GM12878 (cell line): Measurements from ENCODE around the gene UNC93B1. TPM values are rescaled to one million over a fixed set of nuclear protein-coding genes. Genes with fewer than 3 reads are reported as not detected.

Experiments used
- ATAC-seq: fragments of 200-7000 bp; cut with Tn5 transposase; 3 replicates; pipeline ENCODE4 v1.9.1; 2020; ENCODE audit warnings: mild to moderate bottlenecking, moderate library complexity
- BruUV-seq: library from RNA; stranded (reverse); fragments of 400-500 nt; replicated peaks from 2 replicates; lab custom pipeline; 2021; lab: Mats Ljungman, UMichigan
- CTCF ChIA-PET: fragments of 300-600 bp; sonication (Branson Sonifier 250); formaldehyde crosslinking; extraction: SDS; loops from one replicate; lab custom pipeline; 2021; ENCODE audit warnings: inconsistent platforms; lab: Yijun Ruan, JAX
- POLR2A ChIA-PET: fragments of 350-600 bp; formaldehyde crosslinking; extraction: SDS; loops from one replicate; lab custom pipeline; 2021; ENCODE audit warnings: inconsistent platforms; lab: Charles Lee
- RAD21 ChIA-PET: fragments of 300-600 bp; sonication (Branson Sonifier 250); formaldehyde crosslinking; loops from one replicate; lab custom pipeline; 2023; ENCODE audit warnings: antibody characterized with exemption; ENCODE audit not compliant: unreplicated experiment; lab: Charles Lee
- SMC1A ChIA-PET: fragments of 300-600 bp; sonication (Branson Sonifier 250); formaldehyde crosslinking; loops from one replicate; lab custom pipeline; 2023; ENCODE audit not compliant: unreplicated experiment, uncharacterized antibody; lab: Charles Lee
- DNase-seq: peaks from one replicate; pipeline ENCODE4 v3.0.0-alpha.2; 2011; ENCODE audit warnings: low read depth, low spot score
- FAIRE-seq: peaks from 3 replicates; lab custom pipeline; 2011; peaks lifted over from hg19 to GRCh38; lab: Jason Lieb, UNC
- H2AFZ ChIP-seq: 2 replicates; pipeline ENCODE4 v1.6.0; 2011; ENCODE audit warnings: low read depth, low read length, control low read depth; ENCODE audit not compliant: control insufficient read depth
- H3K27ac ChIP-seq: 2 replicates; pipeline ENCODE4 v1.5.1; 2011; ENCODE audit warnings: control low read depth; ENCODE audit not compliant: control insufficient read depth, insufficient read depth
- H3K27me3 ChIP-seq, 2 experiments: replicated peaks in 1 of 2; 2 replicates each; pipeline versions ENCODE4 v1.6.0 to v1.6.1; 2011; ENCODE audit warnings: low read length in 1 of 2; ENCODE audit not compliant: control insufficient read depth in 2 of 2, insufficient read depth in 2 of 2
- H3K36me3 ChIP-seq, 2 experiments: 2 replicates each; pipeline ENCODE4 v1.5.1; 2011; ENCODE audit warnings: low read length in 1 of 2; ENCODE audit not compliant: control insufficient read depth in 2 of 2, insufficient read depth in 2 of 2
- H3K4me1 ChIP-seq: 2 replicates; pipeline ENCODE4 v1.6.1; 2011; ENCODE audit warnings: mild to moderate bottlenecking, low read length, moderate library complexity, mixed read lengths; ENCODE audit not compliant: control insufficient read depth, insufficient read depth
- H3K4me2 ChIP-seq: 2 replicates; pipeline ENCODE4 v1.6.0; 2011; ENCODE audit warnings: control low read depth; ENCODE audit not compliant: control insufficient read depth, insufficient read depth
- H3K4me3 ChIP-seq: fragments of 200-600 bp; sonication (generic); 2 replicates; pipeline ENCODE4 v1.5.1; 2016
- H3K79me2 ChIP-seq: 2 replicates; pipeline ENCODE4 v1.6.0; 2011; ENCODE audit warnings: low read length; ENCODE audit not compliant: control insufficient read depth, insufficient read depth
- H3K9ac ChIP-seq: 2 replicates; pipeline ENCODE4 v1.8.0; 2011; ENCODE audit warnings: low read length, control low read depth, mixed read lengths; ENCODE audit not compliant: control insufficient read depth, insufficient read depth
- H3K9me3 ChIP-seq: replicated peaks from 3 replicates; pipeline ENCODE4 v1.5.1; 2011; ENCODE audit warnings: mild to moderate bottlenecking, low read length; ENCODE audit not compliant: control insufficient read depth, insufficient read depth
- H4K20me1 ChIP-seq: 2 replicates; pipeline ENCODE4 v1.6.0; 2011; ENCODE audit not compliant: control insufficient read depth, insufficient read depth
- ATF3 ChIP-seq: IDR thresholded peaks from 2 replicates; pipeline ENCODE4 v1.6.1; 2011; ENCODE audit warnings: low read depth, mild to moderate bottlenecking, low read length, moderate library complexity, borderline replicate concordance; ENCODE audit errors: extremely low read depth
- BACH1 ChIP-seq: fragments of 450-650 bp; IDR thresholded peaks from 2 replicates; pipeline ENCODE4 v1.6.1; 2017; ENCODE audit warnings: mild to moderate bottlenecking, borderline replicate concordance
- CBX5 ChIP-seq: sonication (generic); IDR thresholded peaks from 2 replicates; pipeline ENCODE4 v1.6.1; 2016; ENCODE audit warnings: low read depth, moderate library complexity, mild to moderate bottlenecking, inconsistent platforms
- CHD2 ChIP-seq: IDR thresholded peaks from 2 replicates; pipeline ENCODE4 v1.6.1; 2011; ENCODE audit warnings: low read depth, low read length, improper control_type of control experiment, borderline replicate concordance
- HDGF ChIP-seq: fragments of 450-650 bp; IDR thresholded peaks from 2 replicates; pipeline ENCODE4 v1.6.1; 2016; ENCODE audit warnings: antibody characterized with exemption
- MAX ChIP-seq: IDR thresholded peaks from 2 replicates; pipeline ENCODE4 v1.6.1; 2012; ENCODE audit warnings: low read depth, low read length, improper control_type of control experiment
- MTA3 ChIP-seq: IDR thresholded peaks from 2 replicates; pipeline ENCODE4 v1.6.1; 2012; ENCODE audit warnings: low read length, inconsistent platforms, borderline replicate concordance
- NR2F1 ChIP-seq: fragments of 450-650 bp; conservative IDR thresholded peaks from 2 replicates; pipeline ENCODE4 v1.6.1; 2017; ENCODE audit warnings: mild to moderate bottlenecking
- NRF1 ChIP-seq: conservative IDR thresholded peaks from 2 replicates; pipeline ENCODE4 v1.6.1; 2011; ENCODE audit warnings: mild to moderate bottlenecking, low read depth, low read length, improper control_type of control experiment
- POLR2A ChIP-seq: IDR thresholded peaks from 2 replicates; pipeline ENCODE4 v1.6.1; 2011; ENCODE audit warnings: low read depth, mild to moderate bottlenecking, low read length
- SMARCA5 ChIP-seq: fragments of 450-650 bp; IDR thresholded peaks from 2 replicates; pipeline ENCODE4 v1.6.1; 2017; ENCODE audit warnings: mild to moderate bottlenecking
- SREBF2 ChIP-seq: IDR thresholded peaks from 2 replicates; pipeline ENCODE4 v1.6.1; 2012; ENCODE audit warnings: mild to moderate bottlenecking, low read length
- SUPT20H ChIP-seq: IDR thresholded peaks from 2 replicates; pipeline ENCODE4 v1.6.1; 2011; ENCODE audit warnings: low read depth, mild to moderate bottlenecking, low read length, moderate library complexity, borderline replicate concordance; ENCODE audit not compliant: control insufficient read depth
- TCF12 ChIP-seq: IDR thresholded peaks from 2 replicates; pipeline ENCODE4 v1.6.1; 2011; ENCODE audit warnings: low read depth, mild to moderate bottlenecking, low read length
- WGBS: methylation state at CpG from one replicate; pipeline ENCODE4 v1.1.6; 2016; ENCODE audit warnings: low lambda C conversion rate; ENCODE audit not compliant: insufficient replicate concordance, insufficient coverage; ENCODE audit errors: missing lambda C conversion rate; 5-methylcytosine and 5-hydroxymethylcytosine counted together
- in situ Hi-C: fragments of 300-500 bp; cut with MboI; formaldehyde crosslinking; loops from 9 replicates; pipeline ENCODE4 v1.14.3; 2018; ENCODE audit warnings: mixed read lengths
- intact Hi-C: fragments of 100-400 bp; cut with micrococcal nuclease; formaldehyde crosslinking; loops from one replicate; pipeline ENCODE4 v1.14.2; 2022; ENCODE audit not compliant: unreplicated experiment
- polyA plus RNA-seq, 11 experiments: library from polyadenylated mRNA; depleted of rRNA in 4 of 11; unstranded in 6 of 11; stranded (reverse) in 5 of 11; fragments of >200 nt; fragmentation: Nextera tagmentation in 4 of 11; fragmentation: Illumina TruSeq in 1 of 11; extraction: Ambion mirVana in 4 of 11; extraction: Trizol in 1 of 11; gene quantifications; 1 replicate in 1 of 11; 2 replicates in 10 of 11; pipeline versions ENCODE4 v1.2.1 to v1.2.3, GENCODE V29; 2011 to 2016; ENCODE audit warnings: inconsistent platforms in 2 of 11, missing spikeins in 2 of 11, low read depth in 1 of 11
- total RNA-seq, 4 experiments: library from RNA; depleted of rRNA in 3 of 4; stranded (reverse); fragments of >200 nt in 3 of 4; fragmentation: Illumina TruSeq in 1 of 4; extraction: Trizol in 1 of 4; gene quantifications; 2 replicates each; pipeline versions ENCODE4 v1.2.1 to v1.2.3, GENCODE V29; 2013 to 2021

The UNC93B1 gene
- total and polyA plus RNA-seq, 10 of the 15 experiments (the other 5 are each of a cell fraction or from before 2014, with no cell fraction given), result 1.3 to 79.7 (median 36.3) TPM

GRCh38 chr11:68038226-68038717 lies 34.4 kb upstream of the UNC93B1 start:
- 51% methylated on average over 13 of the region's 13 CpGs for WGBS
- in situ Hi-C loops (no loop called here), intact Hi-C loops (loop anchor here (5.0 kb wide), 1 partner anchor 36 kb away; the partner anchor contains the start of gene UNC93B1)
- no peak for DNase-seq
- peak overlapping the region; percentile 91 for H3K27ac ChIP-seq
- peaks cover 46% of the 10 kb centered on the region for H3K79me2 ChIP-seq
- peak overlapping the region; percentile 69 for H2AFZ ChIP-seq
- peak overlapping the region; percentile 85 for H3K4me2 ChIP-seq
- no peaks in the 10 kb centered on the region for H3K27me3 ChIP-seq
- ChIA-PET SMC1A (interaction anchor here (0.6 to 1.3 kb wide), 2 partner anchors 78 to 89 kb away, joined by 3 read pairs; no protein-coding TSS in a partner anchor), POLR2A (interaction anchor here (0.5 to 2.6 kb wide), 4 partner anchors 14 to 249 kb away, joined by 3 to 11 read pairs (median 4); partner anchors contain the start of gene UNC93B1), CTCF (interaction anchor here (2.2 kb wide), 1 partner anchor 29 kb away, joined by 5 read pairs; no protein-coding TSS in a partner anchor), RAD21 (interaction anchor here (2.0 to 4.3 kb wide), 2 partner anchors 80 to 171 kb away, joined by 4 to 23 read pairs; no protein-coding TSS in a partner anchor)
- H3K9ac ChIP-seq, result peak overlapping the region; percentile 79
- peak overlapping the region; percentile 99 for H3K4me3 ChIP-seq
- ATAC-seq, result peak; percentile 3
- FAIRE-seq, result no peak
- H3K4me1 ChIP-seq, result peaks cover 13% of the 10 kb centered on the region
- TSS peak; percentile 84 for BruUV-seq
- H3K36me3 ChIP-seq, result peaks cover 11 to 15% of the 10 kb centered on the region in 2 experiments; a peak in 3 of 4 replicates
- TF ChIP-seq MAX, result no peak
- no peak for TF ChIP-seq NRF1
- TF ChIP-seq BACH1, result no peak
- TF ChIP-seq CBX5, result no peak
- no peak for TF ChIP-seq CHD2
- TF ChIP-seq SREBF2, result no peak
- TF ChIP-seq NR2F1, result peak; percentile 87
- TF ChIP-seq MTA3, result no peak
- TF ChIP-seq ATF3, result no peak
- TF ChIP-seq HDGF, result 0 out of 2 replicates have a peak, but pooled peaks have one; percentile 31
- TF ChIP-seq SMARCA5, result no peak
- peak; percentile 72; the same call in 1 of the 2 replicates for TF ChIP-seq TCF12
- TF ChIP-seq SUPT20H, result no peak
- TF ChIP-seq POLR2A, result 0 out of 2 replicates have a peak, but pooled peaks have one; percentile 28
- H4K20me1 ChIP-seq, result no peaks in the 10 kb centered on the region; the same call in 1 of the 2 replicates
- H3K9me3 ChIP-seq, result no peaks in the 10 kb centered on the region
